Motor neuron (in vitro differentiated cells): Measurements from ENCODE around the gene PTPN14. TPM values are rescaled to one million over a fixed set of nuclear protein-coding genes. Genes with fewer than 3 reads are reported as not detected.

ENCODE experiments used
- ATAC-seq, 8 experiments: fragments of 200-7000 bp; cut with Tn5 transposase; replicated peaks in 6 of 8; 2 replicates each; pipeline ENCODE4 v1.8.0; 2021; ENCODE audit warnings: mild to moderate bottlenecking in 8 of 8, moderate library complexity in 8 of 8
- H3K27ac ChIP-seq, 2 donors: fragments of 250-450 bp; sonication (Bioruptor Pico); 2 replicates each; pipeline ENCODE4 v1.9.0; 2021; ENCODE audit warnings: antibody characterized with exemption in 2 of 2, mild to moderate bottlenecking in 2 of 2, moderate library complexity in 1 of 2
- H3K4me1 ChIP-seq, 2 donors: fragments of 250-450 bp; sonication (Bioruptor Pico); replicated peaks in 1 of 2; 2 replicates each; pipeline ENCODE4 v1.6.1; 2021; ENCODE audit warnings: antibody characterized with exemption in 2 of 2, mild to moderate bottlenecking in 2 of 2, moderate library complexity in 1 of 2
- H3K4me3 ChIP-seq, 5 donors: fragments of 250-450 bp; sonication (Bioruptor Pico); 2 replicates each; pipeline ENCODE4 v1.9.0; 2021; ENCODE audit warnings: antibody characterized with exemption in 5 of 5, mild to moderate bottlenecking in 5 of 5, moderate library complexity in 4 of 5
- WGBS, 10 experiments: fragments of 450-650 bp; shearing (Covaris generic); methylation state at CpG; one replicate each; pipeline ENCODE4 v1.0.0; 2022; 5-methylcytosine and 5-hydroxymethylcytosine counted together
- in situ Hi-C, 9 experiments: fragments of 400-800 bp; cut with MboI; loops; one replicate each; pipeline ENCODE4 v1.15.0; 2021; ENCODE audit warnings: low sequenced_read_pairs in 9 of 9, low pct_unique_long_range_greater_than_20kb in 2 of 9; ENCODE audit not compliant: unreplicated experiment in 9 of 9
- total RNA-seq, 8 experiments: library from RNA; unstranded; fragments of 300-600 nt; gene quantifications; 2 replicates each; pipeline versions ENCODE4 v1.2.3 to v1.2.4, GENCODE V29; 2022

PTPN14 gene
- total RNA-seq, 8 experiments from 2014 or later, result 1.4 to 43.4 (median 5.5) TPM

- no peak overlapping the region for H3K4me3 ChIP-seq
- H3K4me1 ChIP-seq, result peaks cover 0 to 3% of the 10 kb centered on the region in 2 donors
- H3K27ac ChIP-seq, result no peak overlapping the region
- in situ Hi-C loops, result no loop called here
- ATAC-seq, result no peak
Measured at GRCh38 chr1:214472364-214472763, 79.0 kb downstream of the PTPN14 start.

- Histone ChIP-seq H3K4me1 (peaks cover 0 to 4% of the 10 kb centered on the region in 2 donors), H3K27ac (no peak overlapping the region), H3K4me3 (no peak overlapping the region)
- in situ Hi-C loops, result no loop called here
- ATAC-seq, result no peak
- 60 to 100% (median 86%) methylated on average over 1 to 2 of the region's 2 CpGs; no CpG with 5 or more reads in 3 of the 10 experiments for WGBS, 10 experiments
Measured at GRCh38 chr1:214471458-214471857, 79.9 kb downstream of the PTPN14 start.

- no peak overlapping the region for H3K27ac ChIP-seq
- H3K4me1 ChIP-seq, result peaks cover 0 to 6% of the 10 kb centered on the region in 2 donors
- WGBS, 10 experiments, result 86 to 100% (median 100%) methylated on average over 1 to 3 of the region's 3 CpGs; no CpG with 5 or more reads in 3 of the 10 experiments
- in situ Hi-C loops, result no loop called here
- ATAC-seq, result no peak
- no peak overlapping the region for H3K4me3 ChIP-seq
Measured at GRCh38 chr1:214470132-214470531, 81.3 kb downstream of the PTPN14 start.

- H3K4me1 ChIP-seq, result peaks cover 0 to 6% of the 10 kb centered on the region in 2 donors
- 33 to 100% (median 100%) methylated on average over 1 of the region's 1 CpG; no CpG with 5 or more reads in 1 of the 10 experiments for WGBS, 10 experiments
- no peak overlapping the region for H3K27ac ChIP-seq
- H3K4me3 ChIP-seq, result no peak overlapping the region
- ATAC-seq, result no peak
- in situ Hi-C loops, result no loop called here
Measured at GRCh38 chr1:214469290-214469689, 82.1 kb downstream of the PTPN14 start.

GRCh38 chr1:214467078-214467585, 84.3 kb downstream of the PTPN14 start:
- WGBS, 10 experiments, result 0 to 100% (median 86%) methylated on average over 1 of the region's 1 CpG; no CpG with 5 or more reads in 1 of the 10 experiments
- H3K4me3 ChIP-seq, result no peak overlapping the region
- ATAC-seq, result peak in 3 of 8 experiments; percentile 11 to 81 (median 33)
- peaks cover 0 to 3% of the 10 kb centered on the region in 2 donors for H3K4me1 ChIP-seq
- no peak overlapping the region for H3K27ac ChIP-seq
- in situ Hi-C loops, result no loop called here

- WGBS, 10 experiments, result 0 to 100% (median 85%) methylated on average over 1 to 3 of the region's 3 CpGs; no CpG with 5 or more reads in 2 of the 10 experiments
- in situ Hi-C loops, result no loop called here
- H3K4me1 ChIP-seq, result peaks cover 0 to 3% of the 10 kb centered on the region in 2 donors
- ATAC-seq, result peak in 3 of 8 experiments; percentile 71 to 82 (median 80)
- H3K27ac ChIP-seq, result no peak overlapping the region
- no peak overlapping the region for H3K4me3 ChIP-seq
Measured at GRCh38 chr1:214466403-214467077, 84.9 kb downstream of the PTPN14 start.

GRCh38 chr1:214464445-214465287, 86.7 kb downstream of the PTPN14 start:
- H3K4me3 ChIP-seq, result no peak overlapping the region
- ATAC-seq, result no peak
- peaks cover 0 to 3% of the 10 kb centered on the region in 2 donors for H3K4me1 ChIP-seq
- in situ Hi-C loops, result no loop called here
- no peak overlapping the region for H3K27ac ChIP-seq
- 50 to 100% (median 93%) methylated on average over 1 to 30 of the region's 30 CpGs; no CpG with 5 or more reads in 1 of the 10 experiments for WGBS, 10 experiments

- in situ Hi-C loops, result no loop called here
- ATAC-seq, result no peak
- Histone ChIP-seq H3K4me3 (no peak overlapping the region), H3K27ac (no peak overlapping the region), H3K4me1 (peaks cover 0 to 3% of the 10 kb centered on the region in 2 donors)
- 20 to 89% (median 47%) methylated on average over 1 to 2 of the region's 2 CpGs; no CpG with 5 or more reads in 4 of the 10 experiments for WGBS, 10 experiments
Measured at GRCh38 chr1:214463596-214463995, 87.8 kb downstream of the PTPN14 start.

GRCh38 chr1:214462882-214463281, 88.5 kb downstream of the PTPN14 start:
- in situ Hi-C loops, result no loop called here
- H3K27ac ChIP-seq, result no peak overlapping the region
- no peak for ATAC-seq
- H3K4me1 ChIP-seq, result peaks cover 0 to 3% of the 10 kb centered on the region in 2 donors
- no peak overlapping the region for H3K4me3 ChIP-seq
- WGBS, 10 experiments, result 89 to 100% (median 94%) methylated on average over 1 to 2 of the region's 2 CpGs; no CpG with 5 or more reads in 1 of the 10 experiments

GRCh38 chr1:214461305-214461704, 90.1 kb downstream of the PTPN14 start:
- WGBS, 10 experiments, result 95 to 100% (median 100%) methylated on average over 1 to 4 of the region's 4 CpGs; no CpG with 5 or more reads in 3 of the 10 experiments
- in situ Hi-C loops, result no loop called here
- peaks cover 0 to under 1% of the 10 kb centered on the region in 2 donors for H3K4me1 ChIP-seq
- H3K4me3 ChIP-seq, result no peak overlapping the region
- no peak for ATAC-seq
- no peak overlapping the region for H3K27ac ChIP-seq

GRCh38 chr1:214460304-214460916, 91.0 kb downstream of the PTPN14 start:
- H3K27ac ChIP-seq, result no peak overlapping the region
- H3K4me3 ChIP-seq, result no peak overlapping the region
- in situ Hi-C loops, result no loop called here
- no peaks in the 10 kb centered on the region for H3K4me1 ChIP-seq
- ATAC-seq, result no peak
- WGBS, 10 experiments, result 46 to 67% (median 47%) methylated on average over 1 to 2 of the region's 2 CpGs; no CpG with 5 or more reads in 7 of the 10 experiments

GRCh38 chr1:214459895-214460294, 91.5 kb downstream of the PTPN14 start:
- in situ Hi-C loops, result no loop called here
- no peaks in the 10 kb centered on the region for H3K4me1 ChIP-seq
- WGBS, 10 experiments, result 86 to 100% (median 96%) methylated on average over 1 to 3 of the region's 3 CpGs; no CpG with 5 or more reads in 3 of the 10 experiments
- H3K27ac ChIP-seq, result no peak overlapping the region
- H3K4me3 ChIP-seq, result no peak overlapping the region
- ATAC-seq, result no peak

- no peak overlapping the region for H3K27ac ChIP-seq
- WGBS, 10 experiments, result 44 to 100% (median 83%) methylated on average over 1 of the region's 1 CpG; no CpG with 5 or more reads in 4 of the 10 experiments
- ATAC-seq, result no peak
Measured at GRCh38 chr1:214458541-214458940, 92.9 kb downstream of the PTPN14 start.

More at GRCh38 chr1:214458541-214458940, 92.9 kb downstream of the PTPN14 start:
- H3K4me3 ChIP-seq, result no peak overlapping the region
- no peaks in the 10 kb centered on the region for H3K4me1 ChIP-seq
- in situ Hi-C loops, result no loop called here
